KMS-11 (cell line): ENCODE measurements around the gene ING2.
"Not testable (repeated sequence)": the region's sequence is repeated elsewhere in the genome, so short reads cannot be mapped to it uniquely, and the experiment has no call there.

Experiments used
- H2AFZ ChIP-seq: fragments of 200-600 bp; sonication (generic); 2 replicates; pipeline ENCODE4 v1.6.1; 2016; ENCODE audit warnings: antibody characterized with exemption, mixed run types, low read depth
- H3K27ac ChIP-seq: fragments of 200-600 bp; sonication (generic); 2 replicates; pipeline ENCODE4 v1.6.1; 2016; ENCODE audit warnings: mild to moderate bottlenecking, mixed run types
- H3K27me3 ChIP-seq: fragments of 200-600 bp; sonication (generic); 2 replicates; pipeline ENCODE4 v1.6.1; 2017; ENCODE audit warnings: mild to moderate bottlenecking, low read depth, mixed run types, moderate library complexity; ENCODE audit not compliant: insufficient read depth
- H3K36me3 ChIP-seq: fragments of 200-600 bp; sonication (generic); 2 replicates; pipeline ENCODE4 v1.6.1; 2017; ENCODE audit warnings: mild to moderate bottlenecking, mixed run types; ENCODE audit not compliant: insufficient read depth
- H3K4me1 ChIP-seq: fragments of 200-600 bp; sonication (generic); 2 replicates; pipeline ENCODE4 v1.6.1; 2016; ENCODE audit warnings: mild to moderate bottlenecking, low read depth, mixed run types; ENCODE audit not compliant: poor library complexity, severe bottlenecking
- H3K4me2 ChIP-seq: fragments of 200-600 bp; sonication (generic); 2 replicates; pipeline ENCODE4 v1.7.0; 2016; ENCODE audit warnings: mild to moderate bottlenecking, mixed run types
- H3K4me3 ChIP-seq: fragments of 200-600 bp; sonication (generic); IDR thresholded peaks from 2 replicates; pipeline ENCODE4 v1.6.1; 2017; ENCODE audit warnings: low read depth, low read length, mixed read lengths; ENCODE audit not compliant: insufficient read depth
- H3K79me2 ChIP-seq: fragments of 200-600 bp; sonication (generic); 2 replicates; pipeline ENCODE4 v1.6.1; 2016; ENCODE audit warnings: low read depth, mixed run types; ENCODE audit not compliant: insufficient read depth
- H3K9ac ChIP-seq: fragments of 200-600 bp; sonication (generic); 2 replicates; pipeline ENCODE4 v1.6.1; 2016; ENCODE audit warnings: mild to moderate bottlenecking, mixed run types
- H4K20me1 ChIP-seq: fragments of 200-600 bp; sonication (generic); 2 replicates; pipeline ENCODE4 v1.6.1; 2016; ENCODE audit warnings: mild to moderate bottlenecking, mixed run types; ENCODE audit not compliant: insufficient read depth
- CTCF ChIP-seq: fragments of 200-600 bp; sonication (generic); conservative IDR thresholded peaks from 2 replicates; pipeline ENCODE4 v1.6.1; 2017; ENCODE audit warnings: low read depth, mild to moderate bottlenecking, antibody characterized with exemption, low read length, moderate library complexity, mixed read lengths

ING2 gene

GRCh38 chr4:183470821-183471220, 34.0 kb upstream of the ING2 start:
- Histone ChIP-seq H3K27ac (no peak overlapping the region), H4K20me1 (no peaks in the 10 kb centered on the region), H3K4me2 (no peak overlapping the region), H3K36me3 (no peaks in the 10 kb centered on the region), H3K4me3 (no peak overlapping the region), H2AFZ (no peak overlapping the region), H3K79me2 (no peaks in the 10 kb centered on the region), H3K27me3 (no peaks in the 10 kb centered on the region), H3K4me1 (no peaks in the 10 kb centered on the region), H3K9ac (no peak overlapping the region)
- no peak for TF ChIP-seq CTCF

- no peaks in the 10 kb centered on the region for H3K4me1 ChIP-seq
- H3K4me2 ChIP-seq: no peak overlapping the region
- no peaks in the 10 kb centered on the region for H4K20me1 ChIP-seq
- no peak overlapping the region for H3K4me3 ChIP-seq
- no peak overlapping the region for H2AFZ ChIP-seq
- H3K9ac ChIP-seq: no peak overlapping the region
- no peaks in the 10 kb centered on the region for H3K27me3 ChIP-seq
- no peak overlapping the region for H3K27ac ChIP-seq
- H3K36me3 ChIP-seq: no peaks in the 10 kb centered on the region
- no peaks in the 10 kb centered on the region for H3K79me2 ChIP-seq
- peak; percentile 99 for TF ChIP-seq CTCF
These were observed 32.7 kb upstream of the ING2 start for GRCh38 chr4:183471946-183472708.

GRCh38 chr4:183478123-183478522, 26.7 kb upstream of the ING2 start:
- Histone ChIP-seq H3K79me2 (no peaks in the 10 kb centered on the region), H3K4me1 (no peaks in the 10 kb centered on the region), H3K36me3 (no peaks in the 10 kb centered on the region), H2AFZ (no peak overlapping the region), H3K4me3 (no peak overlapping the region), H3K9ac (no peak overlapping the region), H4K20me1 (no peaks in the 10 kb centered on the region), H3K4me2 (no peak overlapping the region), H3K27me3 (no peaks in the 10 kb centered on the region), H3K27ac (no peak overlapping the region)
- no peak for TF ChIP-seq CTCF

- no peak overlapping the region for H2AFZ ChIP-seq
- TF ChIP-seq CTCF: no peak
These were observed 25.9 kb upstream of the ING2 start for GRCh38 chr4:183478926-183479325.

GRCh38 chr4:183482515-183483095, 22.3 kb upstream of the ING2 start:
- not testable (repeated sequence) for H3K9ac ChIP-seq, H3K27me3 ChIP-seq, H2AFZ ChIP-seq, H3K4me3 ChIP-seq, H3K79me2 ChIP-seq, H4K20me1 ChIP-seq, H3K4me1 ChIP-seq, H3K4me2 ChIP-seq, H3K36me3 ChIP-seq, H3K27ac ChIP-seq

More at GRCh38 chr4:183478926-183479325, 25.9 kb upstream of the ING2 start:
- Histone ChIP-seq H4K20me1 (no peaks in the 10 kb centered on the region), H3K36me3 (no peaks in the 10 kb centered on the region), H3K4me1 (no peaks in the 10 kb centered on the region), H3K27ac (no peak overlapping the region), H3K79me2 (no peaks in the 10 kb centered on the region), H3K4me2 (no peak overlapping the region), H3K4me3 (no peak overlapping the region), H3K27me3 (no peaks in the 10 kb centered on the region), H3K9ac (no peak overlapping the region)
